HG03039 (cell line): ENCODE data around the gene NUP153.
A peak's percentile ranks its signal among the peaks of the same experiment; 100 is the strongest.
"Not testable (repeated sequence)": the region's sequence is repeated elsewhere in the genome, so short reads cannot be mapped to it uniquely, and the experiment has no call there.

Source experiments
- ATAC-seq: cut with Tn5 transposase; IDR thresholded peaks from one replicate; pipeline ENCODE4 v1.9.1; 2021; ENCODE audit warnings: mild to moderate bottlenecking, moderate library complexity; ENCODE audit not compliant: unreplicated experiment

Gene NUP153

GRCh38 chr6:17706580-17707370, at the start of gene NUP153:
TSS of gene NUP153 (minus strand) at chr6:17706925. CDS start at chr6:17706387, 538 bp downstream.
- ATAC-seq: peak; percentile 67

DNA sequence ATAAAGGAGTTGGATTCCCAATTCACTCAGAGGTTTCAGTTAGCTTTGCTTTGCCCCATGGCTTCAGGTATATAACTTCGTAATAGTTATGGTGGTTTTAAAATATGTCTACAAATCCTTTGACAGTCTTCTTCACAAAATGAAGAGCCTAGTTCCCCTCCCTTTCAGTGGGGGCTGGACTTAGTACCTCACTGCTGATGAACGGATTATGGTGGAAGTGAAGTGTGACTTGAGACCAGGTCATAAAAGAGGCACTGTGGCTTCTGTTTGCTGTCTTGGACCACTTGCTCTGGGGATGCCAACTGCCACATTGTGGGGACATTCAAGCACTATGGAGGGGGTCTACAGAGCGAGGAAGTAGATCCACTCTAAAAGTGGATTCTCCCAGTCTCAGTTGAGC, 47.5 kb upstream of the NUP153 start:
- no peak for ATAC-seq

GRCh38 chr6:17745324-17745723, 38.6 kb upstream of the NUP153 start:
- ATAC-seq: not testable (repeated sequence)

GRCh38 chr6:17744757-17745308, 38.1 kb upstream of the NUP153 start:
- ATAC-seq: not testable (repeated sequence)

GRCh38 chr6:17744019-17744756, 37.5 kb upstream of the NUP153 start:
- ATAC-seq: no peak

DNA sequence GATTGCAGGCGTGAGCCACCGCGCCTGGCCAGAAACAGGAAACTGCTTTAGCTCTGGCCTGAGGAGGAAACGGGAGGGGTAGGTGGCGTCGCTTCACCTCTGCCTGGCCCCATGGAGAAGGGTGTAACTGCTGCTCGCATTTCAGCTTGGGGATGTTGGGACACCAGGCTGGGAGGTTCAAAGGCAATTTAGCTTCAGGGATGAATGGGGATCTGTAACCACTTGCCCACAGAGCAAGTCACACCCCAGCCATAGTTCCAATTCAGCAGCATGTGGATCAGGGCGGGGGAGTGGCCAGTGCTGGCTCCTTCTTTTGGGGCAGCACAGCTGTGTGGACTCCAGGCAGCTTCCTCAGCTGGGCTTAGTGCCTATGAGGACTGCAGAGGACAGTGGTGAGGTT, 34.8 kb upstream of the NUP153 start:
- ATAC-seq: no peak

DNA sequence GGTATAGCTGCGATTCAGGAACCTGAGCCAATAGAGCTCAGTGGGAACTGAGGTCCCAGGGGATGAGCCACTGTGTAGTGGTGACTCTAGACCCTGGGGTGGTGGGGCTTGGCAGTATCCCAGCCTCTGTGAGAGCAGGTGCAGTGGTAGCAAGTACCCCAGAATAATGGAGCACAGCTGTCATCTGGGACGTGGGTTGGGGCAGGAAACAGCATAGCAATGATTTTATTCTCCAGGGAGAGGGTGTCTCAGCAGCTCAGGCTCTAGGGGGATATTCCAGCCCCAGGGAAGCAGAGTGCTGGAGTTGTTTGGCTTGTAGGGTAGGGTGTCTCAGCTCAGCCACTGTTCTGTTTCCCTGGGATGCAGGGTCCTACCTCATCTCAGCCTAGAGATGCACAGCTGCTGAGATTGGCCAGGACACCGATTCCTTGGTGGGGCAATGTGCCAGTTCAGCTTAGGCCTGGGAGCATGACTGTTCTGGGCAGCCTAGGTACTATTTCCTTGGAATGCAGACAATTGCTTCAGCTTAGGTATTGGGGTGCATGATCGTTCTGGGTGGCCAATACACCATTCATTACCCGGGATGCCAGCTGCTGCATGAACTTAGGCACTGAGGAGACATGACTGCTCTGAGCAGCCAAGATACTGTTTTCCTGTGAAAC, 34.0 kb upstream of the NUP153 start:
- no peak for ATAC-seq

GRCh38 chr6:17737704-17738252, 31.1 kb upstream of the NUP153 start:
- no peak for ATAC-seq

DNA sequence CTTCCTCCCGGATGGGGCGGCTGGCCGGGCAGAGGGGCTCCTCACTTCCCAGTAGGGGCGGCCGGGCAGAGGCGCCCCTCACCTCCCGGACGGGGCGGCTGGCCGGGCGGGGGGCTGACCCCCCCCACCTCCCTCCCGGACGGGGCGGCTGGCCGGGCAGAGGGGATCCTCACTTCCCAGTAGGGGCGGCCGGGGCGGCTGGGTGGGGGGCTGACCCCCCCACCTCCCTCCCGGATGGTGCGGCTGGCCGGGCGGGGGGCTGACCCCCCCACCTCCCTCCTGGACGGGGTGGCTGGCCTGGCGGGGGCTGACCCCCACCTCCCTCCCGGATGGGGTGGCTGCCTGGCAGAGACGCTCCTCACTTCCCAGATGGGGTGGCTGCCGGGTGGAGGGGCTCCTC, 28.6 kb upstream of the NUP153 start:
- ATAC-seq: not testable (repeated sequence)

DNA sequence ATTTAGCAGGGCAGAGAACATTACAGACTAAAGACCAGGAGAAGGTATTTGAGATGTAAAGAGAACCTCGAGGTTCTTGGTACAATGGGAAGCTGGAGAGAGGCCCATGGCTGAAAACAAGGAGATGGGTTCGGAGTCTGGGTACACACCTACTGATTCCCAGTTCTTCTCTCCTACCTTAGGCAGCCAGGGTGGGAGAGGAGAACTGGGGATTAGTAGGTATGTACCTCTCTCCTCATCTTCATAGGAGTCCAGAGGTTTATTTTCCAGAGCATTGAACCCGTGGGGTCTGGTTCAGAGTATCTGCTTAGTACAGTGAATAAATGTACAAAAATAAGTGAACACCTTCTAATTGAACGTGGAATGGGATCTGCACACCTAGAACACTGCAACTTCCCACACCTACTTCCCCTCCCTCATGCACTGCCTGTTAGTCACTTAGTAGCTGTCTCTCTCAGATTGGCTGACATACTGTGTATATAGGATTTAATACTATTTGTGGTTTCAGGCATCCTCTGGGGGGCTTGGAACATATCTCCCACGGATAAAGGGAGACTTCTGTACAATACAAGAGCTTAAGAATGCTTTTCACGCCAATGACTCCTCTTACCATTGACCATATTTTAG, 23.5 kb upstream of the NUP153 start:
- no peak for ATAC-seq

DNA sequence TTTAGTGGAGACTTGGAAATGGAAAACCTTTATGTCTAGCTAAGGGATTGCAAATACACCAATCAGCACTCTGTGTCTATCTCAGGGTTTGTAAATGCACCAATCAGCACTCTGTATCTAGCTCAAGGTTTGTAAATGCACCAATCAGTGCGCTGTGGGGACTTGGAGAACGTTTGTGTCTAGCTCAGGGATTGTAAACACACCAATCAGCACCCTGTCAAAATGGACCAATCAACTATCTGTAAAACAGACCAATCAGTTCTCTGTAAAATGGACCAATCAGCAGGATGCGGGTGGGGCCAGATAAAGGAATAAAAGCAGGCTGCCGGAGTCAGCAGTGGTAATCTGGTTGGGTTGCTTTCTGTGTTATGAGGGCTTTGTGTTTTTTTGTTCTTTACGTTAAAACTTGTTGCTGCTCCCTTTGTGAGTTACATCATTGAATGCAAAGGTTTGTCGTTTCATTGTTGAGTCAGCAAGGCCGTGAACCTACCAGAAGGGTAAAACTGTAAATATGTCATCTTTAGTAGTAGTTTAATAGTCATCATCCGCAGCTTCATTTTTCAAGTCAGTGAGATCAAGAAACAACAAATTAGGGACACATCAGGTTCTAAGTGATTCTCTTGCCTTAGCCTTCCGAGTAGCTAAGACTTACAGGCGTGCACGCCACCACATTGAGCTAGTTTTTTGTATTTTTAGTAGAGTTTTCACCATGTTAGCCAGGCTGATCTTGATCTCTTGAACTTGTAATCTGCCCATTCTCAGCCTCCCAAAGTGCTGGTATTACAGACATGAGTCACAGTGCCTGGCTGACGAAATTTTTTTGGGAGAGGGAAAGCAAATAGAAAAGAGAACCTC, 22.7 kb upstream of the NUP153 start:
- no peak for ATAC-seq

GRCh38 chr6:17728551-17729222, 22.0 kb upstream of the NUP153 start:
- no peak for ATAC-seq

DNA sequence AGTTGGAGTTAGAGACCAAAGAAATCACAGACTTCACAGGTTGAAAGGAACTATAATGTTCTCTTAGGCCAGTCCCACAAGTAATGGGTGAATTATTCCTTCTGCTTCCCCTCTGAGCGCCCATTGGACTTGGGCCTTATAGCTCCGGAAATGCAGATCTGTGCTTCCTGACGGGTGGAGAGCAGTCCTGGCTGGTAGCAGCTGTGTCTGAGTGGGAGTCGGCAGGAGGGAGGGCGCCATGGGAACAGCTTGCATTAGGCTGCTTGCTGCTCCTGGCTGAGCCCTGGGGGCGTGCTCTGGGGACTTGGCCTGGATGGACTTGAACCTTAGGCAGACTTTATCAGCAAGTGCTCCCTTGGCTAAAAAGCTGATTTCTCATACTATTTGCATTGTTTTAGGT, 18.4 kb upstream of the NUP153 start:
- no peak for ATAC-seq

- no peak for ATAC-seq
Measured at GRCh38 chr6:17724341-17724740, 17.6 kb upstream of the NUP153 start.

DNA sequence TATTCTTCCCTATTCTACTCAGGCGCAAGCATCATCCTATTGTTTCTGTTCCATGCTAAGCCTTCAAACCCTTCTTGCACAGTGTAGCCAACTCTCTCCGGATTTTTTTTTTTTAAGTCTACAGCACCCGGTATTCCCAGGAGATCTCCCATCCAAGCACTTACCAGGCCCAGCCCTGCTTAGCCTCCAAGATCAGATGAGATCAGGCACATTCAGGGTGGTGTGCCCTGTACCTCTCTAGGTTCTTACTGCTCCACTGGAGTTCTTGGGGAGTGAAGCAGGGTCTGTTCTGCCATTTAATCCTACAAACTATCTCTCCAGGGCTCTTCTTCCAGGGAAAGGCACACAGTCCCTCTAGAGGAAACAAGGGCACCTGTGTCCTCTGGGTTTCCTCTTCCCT, 14.9 kb upstream of the NUP153 start:
- no peak for ATAC-seq

DNA sequence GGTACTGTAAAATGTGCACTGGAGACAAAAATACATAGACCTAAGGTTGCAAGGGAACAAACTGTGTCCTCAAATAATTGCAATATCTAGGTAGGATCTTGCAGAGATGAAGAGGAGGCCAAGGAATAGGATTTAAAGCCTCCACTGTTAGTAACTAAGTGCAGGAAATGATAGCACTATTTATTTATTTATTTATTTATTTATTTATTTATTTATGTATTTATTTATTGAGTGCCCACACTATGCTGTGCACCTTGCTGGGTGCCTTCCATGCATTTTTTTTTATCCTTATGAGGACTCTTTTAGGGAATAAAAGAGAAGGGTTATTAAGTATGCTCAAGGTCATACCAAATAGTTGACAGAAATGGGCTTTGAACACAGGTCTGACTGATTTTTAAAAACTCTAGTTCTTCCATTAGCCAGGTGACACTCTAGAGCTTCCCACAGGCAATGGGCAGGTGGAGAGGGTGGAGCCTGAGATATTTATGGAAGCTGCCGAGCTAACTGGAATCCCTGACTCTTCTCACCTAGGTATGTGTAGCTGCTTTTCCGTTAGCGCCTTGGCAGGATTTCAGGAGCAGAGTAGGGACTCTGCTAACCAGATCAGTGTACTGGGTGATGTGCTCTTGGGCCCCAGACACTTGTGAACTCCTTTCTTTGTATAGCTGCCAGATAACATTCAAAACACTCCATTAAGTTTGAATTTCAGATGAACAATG, 12.8 kb upstream of the NUP153 start:
- ATAC-seq: no peak

DNA sequence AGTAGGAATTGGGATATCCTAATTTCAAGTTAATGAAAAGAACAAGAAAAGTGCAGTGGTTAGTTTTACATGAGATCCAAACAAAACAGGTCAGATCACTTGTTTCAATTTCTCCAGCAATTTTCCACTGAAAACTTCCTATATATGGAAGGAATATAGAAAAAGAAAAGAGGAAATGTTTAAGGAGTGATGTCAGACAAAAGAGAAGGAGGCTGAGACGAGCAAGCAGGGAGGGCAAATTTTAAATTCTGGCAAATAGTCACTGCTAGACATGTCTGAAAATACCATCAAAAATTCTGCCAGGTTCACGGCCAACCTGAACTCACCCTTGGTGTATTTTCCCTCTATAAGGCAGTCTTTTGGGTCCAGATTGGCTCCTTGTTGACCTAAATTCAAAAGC, 9.5 kb upstream of the NUP153 start:
- no peak for ATAC-seq
